ENCODE data around the gene RBM22.

RBM22 gene

GRCh38 chr5:150671509-150672236 is 29.2 kb downstream of the RBM22 start:
- DNase-seq = peak; percentile 8

DNA sequence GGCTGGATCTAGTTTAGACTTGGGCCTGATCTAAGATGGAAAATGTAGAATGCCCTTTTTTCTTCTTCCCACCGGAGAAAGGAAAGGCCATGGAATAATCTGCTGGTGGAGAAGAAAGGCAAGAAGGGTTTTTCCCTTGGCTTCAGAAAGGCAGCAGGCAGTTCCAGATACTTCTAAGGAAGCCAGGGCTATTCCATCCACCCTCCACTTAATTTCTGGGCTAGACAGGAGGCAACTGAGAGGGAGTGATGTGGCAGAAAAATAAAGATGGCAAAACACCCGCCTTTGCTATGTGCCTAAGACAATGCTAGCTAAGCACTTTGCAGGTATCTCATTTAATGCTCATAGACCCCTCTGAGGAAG is 29.9 kb downstream of the RBM22 start:
- no peak for DNase-seq

GRCh38 chr5:150670275-150670947 is 30.5 kb downstream of the RBM22 start:
- DNase-seq = no peak

DNA sequence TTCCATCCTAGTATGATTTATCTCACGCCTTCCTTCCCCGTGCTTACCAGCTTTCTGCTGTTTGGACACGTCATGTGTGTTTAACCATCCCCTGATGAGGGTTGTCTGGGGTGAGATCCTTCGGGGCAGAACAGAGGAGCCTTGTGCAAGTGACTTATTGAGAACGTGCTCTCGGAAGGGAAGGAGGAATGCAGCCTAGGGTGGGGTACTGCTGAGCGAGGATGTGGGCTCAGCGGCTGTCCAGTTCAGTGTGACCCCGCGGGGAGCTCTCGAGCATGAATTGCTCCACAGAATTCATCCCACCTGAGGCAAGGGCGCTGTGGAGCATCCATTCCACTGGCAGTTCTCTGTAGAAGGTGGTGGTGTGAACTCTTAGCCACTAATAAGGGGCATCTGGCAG is 35.8 kb downstream of the RBM22 start:
- DNase-seq = no peak

DNA sequence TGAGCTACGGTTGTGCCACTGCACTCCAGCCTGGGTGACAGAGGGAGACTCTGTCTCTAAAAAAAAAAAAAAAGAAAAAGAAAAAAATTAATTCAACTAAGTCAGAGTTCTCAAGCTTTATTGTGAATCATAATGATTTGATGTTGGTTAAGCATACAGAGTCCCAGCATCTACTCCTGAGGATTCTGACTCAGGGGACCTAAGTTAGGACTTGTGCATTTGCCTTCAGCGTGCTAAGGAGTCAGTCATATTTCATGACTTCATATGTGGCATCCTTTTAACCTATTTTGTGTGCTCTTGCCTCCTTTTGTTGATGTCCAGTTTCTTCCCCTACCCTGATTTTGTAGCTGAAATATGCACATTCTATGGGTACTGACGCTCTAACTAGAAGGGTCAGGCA is 36.9 kb downstream of the RBM22 start:
- no peak for DNase-seq

- DNase-seq = no peak
Observed at GRCh38 chr5:150662731-150663516, 37.9 kb downstream of the RBM22 start.

DNA sequence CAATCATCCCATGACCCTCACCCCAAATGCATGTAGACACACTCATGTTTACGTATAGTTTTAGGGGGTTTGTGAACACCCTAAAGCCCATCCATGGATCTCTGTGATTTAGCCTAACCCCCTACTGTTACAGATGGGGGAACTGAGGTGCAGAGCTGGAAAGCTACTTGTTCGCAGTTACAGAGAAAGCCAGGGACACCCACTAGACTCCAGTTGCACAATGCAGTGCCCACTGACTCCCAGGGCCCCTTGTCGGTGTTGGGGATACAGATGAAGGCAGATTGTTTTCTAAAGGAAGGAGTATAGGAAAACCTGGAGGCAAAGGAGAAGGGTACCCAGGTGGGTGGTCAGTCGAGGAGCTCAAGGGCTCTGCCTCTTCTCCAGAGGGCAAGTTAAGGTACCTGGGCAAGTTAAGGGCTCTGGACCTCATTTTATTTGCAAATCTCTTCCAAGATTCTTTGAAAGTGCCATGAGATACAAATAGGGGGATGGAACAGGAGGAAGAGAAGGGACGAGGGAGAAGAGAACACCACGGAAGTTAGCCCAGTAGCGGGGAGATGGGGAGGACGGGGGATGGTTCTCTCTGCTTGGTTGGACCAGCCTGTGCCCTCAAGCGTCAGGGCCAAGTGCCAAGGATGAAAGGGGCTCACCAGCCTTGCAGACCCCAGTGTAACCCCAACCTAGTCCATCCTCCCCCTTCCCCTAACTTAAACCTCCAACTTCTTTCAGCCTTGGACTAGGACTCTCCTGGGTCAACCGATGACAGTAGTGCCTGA is 38.9 kb downstream of the RBM22 start:
- DNase-seq = no peak

DNA sequence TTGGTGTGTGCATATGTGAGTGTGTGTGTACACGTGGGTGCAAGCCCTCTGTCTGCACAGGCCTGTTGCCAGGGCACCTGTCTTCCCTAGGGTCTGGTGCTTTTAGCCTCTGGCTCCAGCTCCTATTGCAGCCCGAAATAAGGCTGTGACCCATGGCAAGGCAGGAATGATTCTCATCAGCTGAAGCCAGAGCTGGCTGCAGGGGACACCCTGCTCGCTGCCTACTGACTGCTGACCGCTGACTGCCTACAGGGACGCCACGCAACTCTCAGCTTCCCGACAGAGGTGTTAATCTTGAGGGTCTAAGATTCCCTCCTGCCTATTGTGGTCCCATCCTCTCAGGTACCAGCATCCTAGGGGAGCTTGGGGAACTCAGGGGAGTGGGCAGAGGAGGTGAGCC is 39.8 kb downstream of the RBM22 start, which contains the start of gene MYOZ3:
MYOZ3 (plus strand) TSS at position 166 of the 400 bp plus-strand sequence. CDS start 1,691 bp downstream, outside the sequence.
- DNase-seq = no peak

DNA sequence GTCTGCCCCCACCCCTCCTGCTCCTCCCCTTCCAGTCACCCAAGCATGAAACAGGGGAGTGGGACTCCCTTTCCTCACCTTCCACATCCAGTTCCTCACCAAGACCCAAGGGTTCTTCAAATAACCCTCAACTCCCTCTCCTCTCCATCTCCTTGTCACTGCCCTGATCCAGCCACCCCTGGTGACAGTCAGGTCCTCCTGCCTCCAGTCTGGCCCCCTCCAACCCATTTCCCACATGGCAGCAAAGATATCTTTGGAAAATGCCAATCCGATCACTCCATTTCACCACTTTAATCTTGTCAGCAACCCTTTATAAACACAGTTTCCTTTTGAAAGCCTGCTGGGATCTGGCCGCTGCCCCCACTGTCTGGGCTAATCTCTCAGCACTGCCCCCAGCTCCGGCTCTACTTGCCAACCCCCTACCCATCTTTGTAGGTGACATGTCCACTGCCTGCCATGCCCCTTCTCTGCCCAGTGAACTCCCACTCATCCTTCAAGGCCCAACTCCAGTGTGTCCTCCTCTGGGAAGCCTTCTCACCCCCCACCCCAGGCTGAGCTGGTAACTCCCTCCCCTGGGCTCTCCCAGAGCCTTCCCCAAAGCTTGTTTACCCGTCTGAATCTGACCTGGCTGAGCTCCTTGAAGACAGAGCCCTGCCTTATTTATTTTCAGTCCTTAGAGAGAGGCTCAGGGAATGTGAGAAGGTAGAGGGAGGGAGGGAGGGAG is 40.6 kb downstream of the RBM22 start:
- no peak for DNase-seq

- DNase-seq = no peak
Observed at GRCh38 chr5:150659360-150660107, 41.3 kb downstream of the RBM22 start.

DNA sequence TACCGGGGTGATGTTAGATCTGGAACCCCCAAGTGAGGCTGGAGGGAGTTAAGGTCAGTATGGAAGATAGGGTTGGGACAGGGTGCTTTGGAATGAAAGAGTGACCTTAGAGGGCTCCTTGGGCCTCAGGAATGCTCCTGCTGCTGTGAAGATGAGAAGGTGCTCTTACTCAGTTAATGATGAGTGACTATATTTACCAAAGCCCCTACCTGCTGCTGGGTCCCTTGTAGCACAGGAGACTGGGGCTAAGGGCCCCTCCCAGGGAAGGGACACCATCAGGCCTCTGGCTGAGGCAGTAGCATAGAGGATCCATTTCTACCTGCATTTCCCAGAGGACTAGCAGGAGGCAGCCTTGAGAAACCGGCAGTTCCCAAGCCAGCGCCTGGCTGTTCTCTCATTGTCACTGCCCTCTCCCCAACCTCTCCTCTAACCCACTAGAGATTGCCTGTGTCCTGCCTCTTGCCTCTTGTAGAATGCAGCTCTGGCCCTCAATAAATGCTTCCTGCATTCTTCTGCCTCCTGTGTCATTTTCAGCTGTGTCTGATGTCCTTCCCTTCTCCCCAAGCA is 42.1 kb downstream of the RBM22 start:
- DNase-seq = no peak

DNA sequence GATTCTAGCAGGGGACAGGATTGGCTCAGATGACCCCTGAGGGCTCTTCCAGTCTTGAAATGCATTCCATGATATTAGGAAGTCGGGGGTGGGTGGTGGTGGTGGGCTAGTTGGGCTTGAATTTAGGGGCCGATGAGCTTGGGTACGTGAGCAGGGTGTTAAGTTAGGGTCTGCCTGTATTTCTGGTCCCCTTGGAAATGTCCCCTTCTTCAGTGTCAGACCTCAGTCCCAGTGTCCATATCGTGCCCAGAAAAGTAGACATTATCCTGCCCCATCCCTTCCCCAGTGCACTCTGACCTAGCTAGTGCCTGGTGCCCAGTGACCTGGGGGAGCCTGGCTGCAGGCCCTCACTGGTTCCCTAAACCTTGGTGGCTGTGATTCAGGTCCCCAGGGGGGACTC is 42.7 kb downstream of the RBM22 start:
- no peak for DNase-seq

- peak; percentile 88 for DNase-seq
Observed at GRCh38 chr5:150656191-150657132, 44.4 kb downstream of the RBM22 start.

GRCh38 chr5:150655221-150655620 is 45.6 kb downstream of the RBM22 start:
- no peak for DNase-seq

DNA sequence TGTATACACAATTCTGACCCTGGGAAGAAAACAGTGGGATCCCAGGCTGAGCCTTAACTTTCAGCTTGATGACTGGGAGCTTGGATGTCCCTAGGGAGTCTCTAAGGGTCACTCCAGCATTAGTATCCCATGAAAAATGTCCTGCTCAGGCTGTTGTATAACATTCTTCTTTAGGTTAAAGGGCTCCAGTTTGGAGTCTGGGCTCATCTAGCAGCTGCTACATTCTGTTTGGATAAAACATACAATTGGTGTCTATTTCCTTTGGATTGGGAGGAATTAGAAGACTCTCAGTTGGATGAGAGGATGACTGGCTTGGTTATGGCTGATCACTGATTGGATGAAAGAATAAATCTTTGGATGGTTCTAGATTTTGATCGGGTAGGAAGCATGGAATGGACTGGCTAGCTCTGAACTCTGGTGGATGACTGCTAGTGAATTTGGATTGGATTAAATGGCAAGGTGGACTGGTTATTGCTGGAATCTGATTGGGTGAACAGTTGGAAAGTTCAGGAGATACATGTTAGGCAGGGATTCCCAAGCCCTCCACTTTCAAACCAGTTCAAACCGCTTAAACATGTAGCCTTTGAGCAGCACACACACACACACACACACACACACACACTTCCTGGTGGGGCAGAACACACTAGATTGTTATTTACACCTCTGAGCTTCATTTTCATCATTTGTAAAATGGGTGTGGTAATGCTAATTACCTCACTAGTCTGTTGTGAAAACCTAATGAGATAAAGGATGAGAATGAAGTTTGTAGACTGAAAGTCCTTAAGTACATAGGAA is 46.9 kb downstream of the RBM22 start:
- peak; percentile 9 for DNase-seq

DNA sequence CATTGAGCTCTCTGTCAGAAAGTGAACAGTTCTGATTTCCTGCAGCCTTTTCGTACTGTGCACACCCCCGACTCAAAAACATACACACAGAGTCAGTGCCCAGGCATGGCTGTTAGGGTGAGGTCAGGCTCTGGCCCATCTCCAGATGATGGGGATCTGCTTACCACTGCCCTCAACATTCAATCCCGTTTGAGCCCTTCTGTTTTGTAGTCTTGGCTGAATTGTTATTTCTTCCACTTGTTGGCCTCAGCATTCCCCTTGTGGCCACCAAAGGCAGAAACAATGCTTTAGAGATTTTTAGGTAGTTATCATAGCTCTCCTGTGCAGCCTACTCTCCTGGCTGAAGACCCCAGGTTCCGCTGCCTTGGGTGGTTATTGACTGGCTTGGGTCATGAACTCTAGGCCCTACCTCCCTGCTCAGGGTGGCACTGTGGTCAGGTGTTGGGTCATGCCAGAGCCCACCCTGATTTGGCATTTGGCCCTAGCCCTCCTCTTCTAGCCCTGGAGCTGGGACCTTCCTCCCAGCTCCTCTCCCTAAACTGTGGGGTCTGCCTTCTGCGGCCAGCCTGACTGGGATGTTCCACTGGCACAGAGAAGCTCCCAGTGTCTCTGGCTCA is 47.6 kb downstream of the RBM22 start:
- no peak for DNase-seq

DNA sequence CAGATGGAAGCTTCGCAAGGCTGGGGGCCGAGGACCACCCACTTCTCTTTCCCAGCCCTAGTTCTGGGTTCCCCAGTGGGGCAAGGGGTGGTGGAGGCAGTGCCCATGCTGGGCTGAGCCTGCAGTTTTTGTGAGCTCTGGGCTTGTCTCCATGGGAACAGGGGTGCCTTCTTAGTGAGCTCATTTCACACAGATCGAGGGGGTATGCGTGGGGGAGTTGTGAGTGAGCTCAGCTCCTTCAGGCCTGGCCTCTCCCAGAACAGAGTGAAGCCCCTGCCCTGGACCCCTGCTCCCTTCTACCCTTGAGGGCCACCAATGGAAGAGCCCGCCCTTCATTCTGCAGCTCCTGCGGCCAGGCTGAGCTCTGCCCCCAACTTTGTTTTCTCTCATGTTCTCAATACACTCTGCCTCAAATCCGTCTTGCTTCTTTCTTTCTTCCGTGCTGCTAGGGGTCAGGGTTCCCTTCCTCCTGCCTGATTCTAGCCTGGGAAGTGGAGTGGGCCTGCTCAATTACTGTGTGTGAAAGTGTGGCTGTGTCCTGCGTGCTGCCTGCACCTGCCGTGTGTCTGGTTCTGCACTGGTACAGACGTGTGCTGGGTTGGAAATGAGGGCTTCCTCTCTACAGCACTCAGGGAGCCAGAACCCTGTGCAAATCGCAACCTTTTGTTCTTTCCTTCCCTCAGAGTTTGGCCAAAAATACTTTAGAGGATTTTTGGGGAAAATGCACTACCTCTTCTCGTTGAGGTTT is 48.8 kb downstream of the RBM22 start:
- DNase-seq = no peak

DNA sequence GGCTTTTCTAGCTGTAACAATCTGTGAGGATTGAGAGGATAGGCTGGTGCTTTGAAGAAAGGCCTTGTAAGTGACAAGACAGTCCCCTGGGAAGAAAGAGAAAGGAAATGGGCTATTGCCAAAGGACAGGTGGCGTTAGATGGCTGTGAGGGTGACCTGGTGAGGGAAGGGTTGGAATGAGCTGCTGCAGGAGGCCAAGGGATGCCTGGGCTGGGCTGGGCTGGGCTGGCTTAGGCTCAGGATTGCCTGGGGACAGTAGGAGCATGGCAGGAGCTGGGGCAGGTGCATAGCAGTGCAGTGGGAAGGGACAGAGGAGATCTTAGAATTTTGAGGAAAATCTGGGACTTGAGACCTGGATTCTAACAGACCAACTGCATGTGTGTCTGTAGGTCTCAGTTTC is 49.5 kb downstream of the RBM22 start:
- DNase-seq = no peak

Data from CD4-positive, alpha-beta T cell treated with Interleukin-10 for 1 hour (primary cell).